Body of pancreas (tissue), 4 donors: ENCODE results near the gene STK25.

ENCODE experiments used
- CTCF ChIP-seq, 7 experiments: fragments of 450-650 bp in 4 of 7; fragments of 200-600 bp in 3 of 7; sonication (generic) in 3 of 7; IDR thresholded peaks; one replicate each; pipeline ENCODE4 v1.5.1; 2016 to 2019; ENCODE audit warnings: antibody characterized with exemption in 7 of 7
- POLR2A ChIP-seq, 3 donors: fragments of 450-650 bp; IDR thresholded peaks; one replicate each; pipeline ENCODE4 v1.6.1; 2016; ENCODE audit warnings: antibody characterized with exemption in 3 of 3, mild to moderate bottlenecking in 2 of 3

- TF ChIP-seq POLR2A (IDR thresholded peaks at IDR 0.05) (no peak), CTCF (IDR thresholded peaks at IDR 0.05) (no peak)
These were observed 4.5 kb downstream of the STK25 start for GRCh38 chr2:241503776-241504392.
